Fibroblast of lung (primary cell): Measurements from ENCODE around the gene CDH10. TPM values are rescaled to one million over a fixed set of nuclear protein-coding genes. Genes with fewer than 3 reads are reported as not detected.

Source experiments
- DNase-seq, 2 donors: peaks; one replicate each; pipeline versions ENCODE4 v3.0.0 to v3.0.0-alpha.2; 2010; ENCODE audit warnings: low read depth in 2 of 2
- H2AFZ ChIP-seq: 2 replicates; pipeline ENCODE4 v1.5.1; 2012; ENCODE audit warnings: low read length, control low read depth, inconsistent platforms
- H3K27ac ChIP-seq: 2 replicates; pipeline ENCODE4 v1.5.1; 2011; ENCODE audit warnings: low read length, control low read depth; ENCODE audit not compliant: insufficient read depth
- H3K27me3 ChIP-seq: 2 replicates; pipeline ENCODE4 v1.5.1; 2011; ENCODE audit warnings: mild to moderate bottlenecking, low read length; ENCODE audit not compliant: control insufficient read depth, insufficient read depth
- H3K36me3 ChIP-seq: 2 replicates; pipeline ENCODE4 v1.5.1; 2011; ENCODE audit warnings: low read length; ENCODE audit not compliant: control insufficient read depth, insufficient read depth
- H3K4me1 ChIP-seq: 2 replicates; pipeline ENCODE4 v1.5.1; 2011; ENCODE audit warnings: low read length; ENCODE audit not compliant: control insufficient read depth, insufficient read depth; ENCODE audit errors: extremely low read depth
- H3K4me2 ChIP-seq: 2 replicates; pipeline ENCODE4 v1.5.1; 2011; ENCODE audit warnings: low read length, control low read depth; ENCODE audit not compliant: insufficient read depth; ENCODE audit errors: extremely low read depth
- H3K4me3 ChIP-seq, 4 experiments: fragments of 200-600 bp in 1 of 4; sonication (generic) in 1 of 4; replicated peaks in 1 of 4; 2 replicates each; pipeline ENCODE4 v1.5.1; 2011 to 2016; ENCODE audit warnings: low read length in 4 of 4, low read depth in 3 of 4, mild to moderate bottlenecking in 3 of 4, control low read depth in 2 of 4, inconsistent platforms in 1 of 4, mixed read lengths in 1 of 4; ENCODE audit not compliant: insufficient read depth in 1 of 4; ENCODE audit errors: control extremely low read depth in 1 of 4
- H3K79me2 ChIP-seq: 2 replicates; pipeline ENCODE4 v1.5.1; 2012; ENCODE audit warnings: mild to moderate bottlenecking, low read length, inconsistent platforms; ENCODE audit not compliant: control insufficient read depth, insufficient read depth
- H3K9ac ChIP-seq: 2 replicates; pipeline ENCODE4 v1.5.1; 2011; ENCODE audit warnings: mild to moderate bottlenecking, low read length, control low read depth; ENCODE audit not compliant: insufficient read depth
- H3K9me3 ChIP-seq: 2 replicates; pipeline ENCODE4 v1.5.1; 2012; ENCODE audit warnings: low read depth, low read length; ENCODE audit not compliant: control insufficient read depth, insufficient read depth
- H4K20me1 ChIP-seq: 2 replicates; pipeline ENCODE4 v1.5.1; 2011; ENCODE audit warnings: low read length; ENCODE audit not compliant: control insufficient read depth, insufficient read depth; ENCODE audit errors: extremely low read depth
- CTCF ChIP-seq, 2 donors: IDR thresholded peaks in 1 of 2; conservative IDR thresholded peaks in 1 of 2; 1 replicate in 1 of 2; 2 replicates in 1 of 2; pipeline ENCODE4 v1.5.1; 2011 to 2012; ENCODE audit warnings: low read length in 2 of 2, control low read depth in 1 of 2, inconsistent platforms in 1 of 2, low read depth in 1 of 2, mild to moderate bottlenecking in 1 of 2
- EZH2 ChIP-seq: IDR thresholded peaks from 2 replicates; pipeline ENCODE4 v1.5.1; 2012; ENCODE audit warnings: low read length, control low read depth, mild to moderate bottlenecking; ENCODE audit errors: missing control alignments
- polyA plus RNA-seq, 2 donors: library from polyadenylated mRNA; depleted of rRNA in 1 of 2; stranded (reverse) in 1 of 2; unstranded in 1 of 2; fragments of >200 nt; gene quantifications; 2 replicates each; pipeline ENCODE4 v1.2.1, GENCODE V29; 2011 to 2012; ENCODE audit warnings: missing spikeins in 1 of 2
- total RNA-seq: library from RNA; depleted of rRNA; stranded (reverse); fragments of >200 nt; gene quantifications from 2 replicates; pipeline ENCODE4 v1.2.1, GENCODE V29; 2014

Gene CDH10
- total and polyA plus RNA-seq, 2 donors (not counting 1 experiment from before 2014, with no cell fraction given), result 0.09 to 0.17 TPM

GRCh38 chr5:24535646-24536045 lies 109.1 kb downstream of the CDH10 start:
- TF ChIP-seq EZH2, result no peak
- no peak for TF ChIP-seq CTCF (conservative IDR thresholded peaks at IDR 0.05 in 1 of 2, IDR thresholded peaks at IDR 0.05 in 1 of 2; ENCODE audit: low read depth in 1 of 2, low read length in 2 of 2)
- H3K79me2 ChIP-seq, result no peaks in the 10 kb centered on the region
- no peaks in the 10 kb centered on the region for H3K9me3 ChIP-seq
- H3K36me3 ChIP-seq, result no peaks in the 10 kb centered on the region
- no peak overlapping the region for H3K9ac ChIP-seq
- H3K27ac ChIP-seq, result no peak overlapping the region
- H3K4me2 ChIP-seq, result no peak overlapping the region
- H3K4me3 ChIP-seq, result no peak overlapping the region
- no peaks in the 10 kb centered on the region for H3K4me1 ChIP-seq
- H3K27me3 ChIP-seq, result no peaks in the 10 kb centered on the region
- H4K20me1 ChIP-seq, result no peaks in the 10 kb centered on the region
- H2AFZ ChIP-seq, result no peak overlapping the region
- DNase-seq, result no peak

GRCh38 chr5:24530906-24531305 lies 113.9 kb downstream of the CDH10 start:
- no peak for DNase-seq
- Histone ChIP-seq H3K4me3 (no peak overlapping the region), H2AFZ (no peak overlapping the region), H3K27me3 (no peaks in the 10 kb centered on the region), H3K79me2 (no peaks in the 10 kb centered on the region), H3K9me3 (no peaks in the 10 kb centered on the region), H3K4me2 (no peak overlapping the region), H3K36me3 (no peaks in the 10 kb centered on the region), H3K9ac (no peak overlapping the region), H4K20me1 (no peaks in the 10 kb centered on the region), H3K4me1 (no peaks in the 10 kb centered on the region), H3K27ac (no peak overlapping the region)
- TF ChIP-seq CTCF (conservative IDR thresholded peaks at IDR 0.05 in 1 of 2, IDR thresholded peaks at IDR 0.05 in 1 of 2; ENCODE audit: low read depth in 1 of 2, low read length in 2 of 2) (no peak), EZH2 (no peak)

- no peak overlapping the region for H3K4me2 ChIP-seq
- H3K9me3 ChIP-seq, result no peaks in the 10 kb centered on the region
- H4K20me1 ChIP-seq, result no peaks in the 10 kb centered on the region
- no peaks in the 10 kb centered on the region for H3K36me3 ChIP-seq
- no peak overlapping the region for H3K27ac ChIP-seq
- H3K27me3 ChIP-seq, result no peaks in the 10 kb centered on the region
- no peak overlapping the region for H3K4me3 ChIP-seq
- no peak overlapping the region for H2AFZ ChIP-seq
- no peak for DNase-seq
- no peaks in the 10 kb centered on the region for H3K79me2 ChIP-seq
- TF ChIP-seq CTCF (conservative IDR thresholded peaks at IDR 0.05 in 1 of 2, IDR thresholded peaks at IDR 0.05 in 1 of 2; ENCODE audit: low read depth in 1 of 2, low read length in 2 of 2) (no peak), EZH2 (no peak)
- H3K9ac ChIP-seq, result no peak overlapping the region
- H3K4me1 ChIP-seq, result no peaks in the 10 kb centered on the region
These were observed 119.4 kb downstream of the CDH10 start for GRCh38 chr5:24525414-24525813.
